CD14-positive monocyte (primary cell): ENCODE data around the gene IL22RA1. TPM values are rescaled to one million over a fixed set of nuclear protein-coding genes. Genes with fewer than 3 reads are reported as not detected.

Source experiments
- DNase-seq, 3 donors: peaks; one replicate each; pipeline ENCODE4 v3.0.0-alpha.2; 2011 to 2022
- H2AFZ ChIP-seq: 2 replicates; pipeline ENCODE4 v1.6.0; 2012; ENCODE audit warnings: mild to moderate bottlenecking, low read depth, low read length, inconsistent platforms; ENCODE audit not compliant: insufficient read depth, poor library complexity, severe bottlenecking
- H3K27ac ChIP-seq, 2 donors: 1 replicate in 1 of 2; 2 replicates in 1 of 2; pipeline ENCODE4 v1.5.1; 2012 to 2013; ENCODE audit warnings: low read length in 2 of 2, control low read depth in 1 of 2, inconsistent platforms in 1 of 2, low read depth in 1 of 2, mild to moderate bottlenecking in 1 of 2
- H3K27me3 ChIP-seq, 2 donors: one replicate each; pipeline versions ENCODE4 v1.6.0 to v1.6.1; 2011 to 2013; ENCODE audit warnings: low read length in 2 of 2; ENCODE audit not compliant: control insufficient read depth in 2 of 2, insufficient read depth in 2 of 2
- H3K36me3 ChIP-seq, 2 donors: replicated peaks in 1 of 2; 1 replicate in 1 of 2; 2 replicates in 1 of 2; pipeline versions ENCODE4 v1.5.1 to v1.6.1; 2012 to 2013; ENCODE audit warnings: low read length in 2 of 2, control low read depth in 1 of 2, inconsistent platforms in 1 of 2, mild to moderate bottlenecking in 1 of 2; ENCODE audit not compliant: insufficient read depth in 2 of 2, control insufficient read depth in 1 of 2
- H3K4me1 ChIP-seq, 2 donors: 1 replicate in 1 of 2; 2 replicates in 1 of 2; pipeline versions ENCODE4 v1.5.1 to v1.6.1; 2012 to 2013; ENCODE audit warnings: low read length in 2 of 2, control low read depth in 1 of 2, inconsistent platforms in 1 of 2, mild to moderate bottlenecking in 1 of 2, moderate library complexity in 1 of 2; ENCODE audit not compliant: insufficient read depth in 2 of 2, control insufficient read depth in 1 of 2
- H3K4me2 ChIP-seq: replicated peaks from 2 replicates; pipeline ENCODE3; 2012; ENCODE audit warnings: low read length, moderate library complexity, mild to moderate bottlenecking; ENCODE audit not compliant: poor library complexity, severe bottlenecking; ENCODE audit errors: extremely low read depth
- H3K4me3 ChIP-seq, 3 experiments: fragments of 200-600 bp in 1 of 3; sonication (generic) in 1 of 3; replicated peaks in 1 of 3; 1 replicate in 2 of 3; 2 replicates in 1 of 3; pipeline ENCODE4 v1.5.1; 2011 to 2013; ENCODE audit warnings: low read length in 3 of 3, mild to moderate bottlenecking in 3 of 3, control low read depth in 2 of 3, low read depth in 2 of 3, inconsistent platforms in 1 of 3, moderate library complexity in 1 of 3
- H3K79me2 ChIP-seq: 2 replicates; pipeline ENCODE4 v1.6.0; 2012; ENCODE audit warnings: mild to moderate bottlenecking, control low read depth, inconsistent platforms, low read length, moderate library complexity; ENCODE audit not compliant: insufficient read depth
- H3K9ac ChIP-seq: 2 replicates; pipeline ENCODE4 v1.6.0; 2017; ENCODE audit warnings: low read length, mild to moderate bottlenecking; ENCODE audit not compliant: insufficient read depth, poor library complexity, severe bottlenecking
- H3K9me3 ChIP-seq, 2 donors: replicated peaks in 1 of 2; 1 replicate in 1 of 2; 2 replicates in 1 of 2; pipeline versions ENCODE4 v1.5.1 to v1.6.1; 2012 to 2013; ENCODE audit warnings: low read length in 2 of 2, control low read depth in 1 of 2; ENCODE audit not compliant: control insufficient read depth in 1 of 2, insufficient read depth in 1 of 2
- H4K20me1 ChIP-seq: 2 replicates; pipeline ENCODE4 v1.6.0; 2012; ENCODE audit warnings: mild to moderate bottlenecking, low read length, control low read depth, moderate library complexity; ENCODE audit not compliant: insufficient read depth
- H3K27ac Mint-ChIP-seq, 7 donors: one replicate each; pipeline ENCODE4 v1.8.0; 2020; ENCODE audit warnings: mild to moderate bottlenecking in 7 of 7, mixed read lengths in 7 of 7, moderate library complexity in 6 of 7, inconsistent platforms in 2 of 7
- H3K27me3 Mint-ChIP-seq, 3 donors: one replicate each; pipeline ENCODE4 v1.8.0; 2021 to 2022; ENCODE audit warnings: low read depth in 3 of 3, mild to moderate bottlenecking in 3 of 3, mixed read lengths in 3 of 3, moderate library complexity in 3 of 3, inconsistent platforms in 1 of 3
- H3K36me3 Mint-ChIP-seq, 2 donors: one replicate each; pipeline ENCODE4 v1.8.0; 2020; ENCODE audit warnings: mixed read lengths in 2 of 2, inconsistent platforms in 1 of 2, mild to moderate bottlenecking in 1 of 2
- H3K4me1 Mint-ChIP-seq: one replicate; pipeline ENCODE4 v1.8.0; 2020; ENCODE audit warnings: mild to moderate bottlenecking, mixed read lengths
- H3K4me3 Mint-ChIP-seq, 2 donors: one replicate each; pipeline ENCODE4 v1.8.0; 2020; ENCODE audit warnings: mild to moderate bottlenecking in 2 of 2, mixed read lengths in 2 of 2, moderate library complexity in 1 of 2
- H3K9me3 Mint-ChIP-seq, 7 donors: one replicate each; pipeline ENCODE4 v1.8.0; 2020 to 2022; ENCODE audit warnings: mixed read lengths in 7 of 7, mild to moderate bottlenecking in 6 of 7, moderate library complexity in 6 of 7, inconsistent platforms in 2 of 7
- WGBS: methylation state at CpG from one replicate; pipeline ENCODE4 v1.1.5; 2013; ENCODE audit warnings: missing lambda C conversion rate; ENCODE audit not compliant: insufficient coverage; 5-methylcytosine and 5-hydroxymethylcytosine counted together
- intact Hi-C, 2 donors: fragments of 100-400 bp; cut with micrococcal nuclease; formaldehyde crosslinking; loops; one replicate each; pipeline versions ENCODE4 v1.15.0 to v1.15.1; 2023
- polyA plus RNA-seq, 3 donors: library from polyadenylated mRNA; depleted of rRNA in 1 of 3; unstranded in 2 of 3; stranded (reverse) in 1 of 3; fragments of 300-500 nt in 2 of 3; fragments of >200 nt in 1 of 3; fragmentation: Illumina TruSeq in 2 of 3; gene quantifications; 1 replicate in 2 of 3; 2 replicates in 1 of 3; pipeline ENCODE4 v1.2.3, GENCODE V29; 2012 to 2021
- TF ChIP-seq, protein P1 (sequence below): fragments of 200-600 bp; IDR thresholded peaks from one replicate; pipeline ENCODE4 v1.8.0; 2022; ENCODE audit warnings: antibody characterized with exemption, mild to moderate bottlenecking

IL22RA1 gene
- polyA plus RNA-seq, 3 donors: not detected

DNA sequence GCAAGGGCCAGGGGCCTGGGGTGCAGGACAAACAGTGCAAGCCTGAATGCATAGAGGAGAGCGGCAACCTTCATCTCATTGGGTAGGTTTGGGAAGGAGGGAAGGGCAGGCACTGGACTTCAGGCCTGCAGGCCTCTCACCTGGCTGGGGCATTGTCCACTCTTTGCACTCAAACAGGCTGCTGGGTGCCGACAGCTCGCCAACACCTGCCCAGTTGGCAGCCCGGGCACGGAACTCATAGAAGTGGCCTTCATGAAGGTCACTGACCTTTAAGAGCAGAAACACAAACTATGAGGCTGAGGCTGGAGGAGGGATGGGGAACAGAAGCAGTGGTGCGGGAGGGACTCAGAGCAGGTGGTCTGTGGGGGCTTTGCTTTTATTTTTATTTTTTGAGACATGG, 61.8 kb downstream of the IL22RA1 start:
- intact Hi-C loops: no loop called here
- H3K27me3 Mint-ChIP-seq: peaks cover 3 to 7% (median 6%) of the 10 kb centered on the region in 3 donors
- H3K36me3 Mint-ChIP-seq: no peaks in the 10 kb centered on the region
- Histone ChIP-seq H3K9ac (no peak overlapping the region), H4K20me1 (no peaks in the 10 kb centered on the region), H3K4me1 (no peaks in the 10 kb centered on the region), H3K4me3 (no peak overlapping the region), H2AFZ (no peak overlapping the region), H3K79me2 (no peaks in the 10 kb centered on the region), H3K27me3 (no peaks in the 10 kb centered on the region), H3K36me3 (no peaks in the 10 kb centered on the region), H3K27ac (no peak overlapping the region), H3K9me3 (no peaks in the 10 kb centered on the region), H3K4me2 (no peak overlapping the region)
- no peak overlapping the region for H3K4me3 Mint-ChIP-seq
- no peak for DNase-seq
- TF ChIP-seq, protein P1, sequence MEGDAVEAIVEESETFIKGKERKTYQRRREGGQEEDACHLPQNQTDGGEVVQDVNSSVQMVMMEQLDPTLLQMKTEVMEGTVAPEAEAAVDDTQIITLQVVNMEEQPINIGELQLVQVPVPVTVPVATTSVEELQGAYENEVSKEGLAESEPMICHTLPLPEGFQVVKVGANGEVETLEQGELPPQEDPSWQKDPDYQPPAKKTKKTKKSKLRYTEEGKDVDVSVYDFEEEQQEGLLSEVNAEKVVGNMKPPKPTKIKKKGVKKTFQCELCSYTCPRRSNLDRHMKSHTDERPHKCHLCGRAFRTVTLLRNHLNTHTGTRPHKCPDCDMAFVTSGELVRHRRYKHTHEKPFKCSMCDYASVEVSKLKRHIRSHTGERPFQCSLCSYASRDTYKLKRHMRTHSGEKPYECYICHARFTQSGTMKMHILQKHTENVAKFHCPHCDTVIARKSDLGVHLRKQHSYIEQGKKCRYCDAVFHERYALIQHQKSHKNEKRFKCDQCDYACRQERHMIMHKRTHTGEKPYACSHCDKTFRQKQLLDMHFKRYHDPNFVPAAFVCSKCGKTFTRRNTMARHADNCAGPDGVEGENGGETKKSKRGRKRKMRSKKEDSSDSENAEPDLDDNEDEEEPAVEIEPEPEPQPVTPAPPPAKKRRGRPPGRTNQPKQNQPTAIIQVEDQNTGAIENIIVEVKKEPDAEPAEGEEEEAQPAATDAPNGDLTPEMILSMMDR: no peak
- H3K9me3 Mint-ChIP-seq: no peaks in the 10 kb centered on the region
- H3K27ac Mint-ChIP-seq: no peak overlapping the region
- no peaks in the 10 kb centered on the region for H3K4me1 Mint-ChIP-seq
- WGBS: 100% methylated on average over 4 of the region's 6 CpGs

DNA sequence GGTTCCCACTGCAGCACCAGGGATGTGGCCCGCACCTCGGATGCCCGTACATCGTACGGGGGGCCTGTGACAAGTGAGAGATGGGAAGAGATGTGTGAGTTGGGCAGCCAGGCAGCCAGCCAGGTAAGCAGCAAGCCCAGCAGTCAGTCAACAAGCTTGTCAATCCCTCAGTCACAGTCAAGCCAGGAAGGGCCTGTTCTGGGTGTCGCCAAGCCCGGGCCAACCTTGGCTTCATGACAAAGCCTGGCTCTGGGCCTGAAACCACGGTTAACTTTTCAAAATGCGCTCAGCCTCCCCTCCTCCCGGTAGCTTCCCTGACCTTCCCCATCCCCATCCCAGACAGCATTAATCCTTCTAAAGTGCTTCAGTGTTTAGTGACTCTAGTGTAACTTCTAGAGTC, 62.8 kb downstream of the IL22RA1 start:
- WGBS: 78% methylated on average over 2 of the region's 10 CpGs
- Mint-ChIP-seq H3K27me3 (peaks cover 3 to 6% (median 4%) of the 10 kb centered on the region in 3 donors), H3K4me1 (no peaks in the 10 kb centered on the region), H3K36me3 (no peaks in the 10 kb centered on the region), H3K4me3 (no peak overlapping the region), H3K27ac (no peak overlapping the region), H3K9me3 (no peaks in the 10 kb centered on the region)
- no peaks in the 10 kb centered on the region for H3K36me3 ChIP-seq
- intact Hi-C loops: no loop called here
- no peak for DNase-seq
- no peak overlapping the region for H3K4me2 ChIP-seq
- no peak overlapping the region for H2AFZ ChIP-seq
- H3K27me3 ChIP-seq: no peaks in the 10 kb centered on the region
- no peaks in the 10 kb centered on the region for H4K20me1 ChIP-seq
- no peak overlapping the region for H3K4me3 ChIP-seq
- H3K9ac ChIP-seq: no peak overlapping the region
- TF ChIP-seq, protein P1: no peak
- H3K79me2 ChIP-seq: no peaks in the 10 kb centered on the region
- no peaks in the 10 kb centered on the region for H3K4me1 ChIP-seq
- no peak overlapping the region for H3K27ac ChIP-seq
- H3K9me3 ChIP-seq: no peaks in the 10 kb centered on the region
